BE2C (cell line): ENCODE data around the gene WWC2.
A peak's percentile ranks its signal among the peaks of the same experiment; 100 is the strongest.

ENCODE experiments used
- DNase-seq: peaks from one replicate; pipeline ENCODE4 v3.0.0-alpha.2; 2020
- H3K27me3 ChIP-seq: fragments of 250-450 bp; sonication (Bioruptor Pico); 2 replicates; pipeline ENCODE4 v1.5.1; 2020; ENCODE audit warnings: mild to moderate bottlenecking
- H3K36me3 ChIP-seq: fragments of 250-450 bp; sonication (Bioruptor Pico); 2 replicates; pipeline ENCODE4 v1.5.1; 2020; ENCODE audit warnings: mild to moderate bottlenecking
- H3K4me1 ChIP-seq: fragments of 250-450 bp; sonication (Bioruptor Pico); 2 replicates; pipeline ENCODE4 v1.5.1; 2020
- H3K4me3 ChIP-seq: 2 replicates; pipeline ENCODE4 v1.5.1; 2011; ENCODE audit warnings: low read depth, low read length
- H3K9me3 ChIP-seq: fragments of 250-450 bp; sonication (Bioruptor Pico); 2 replicates; pipeline ENCODE4 v1.5.1; 2020
- CTCF ChIP-seq: IDR thresholded peaks from 2 replicates; pipeline ENCODE4 v1.5.1; 2012; ENCODE audit warnings: mild to moderate bottlenecking, low read depth, low read length

Gene WWC2

GRCh38 chr4:183141997-183142396 is 42.9 kb downstream of the WWC2 start:
- peaks cover 53% of the 10 kb centered on the region for H3K4me1 ChIP-seq
- H3K27me3 ChIP-seq: no peaks in the 10 kb centered on the region
- DNase-seq: no peak
- peak; percentile 30 for TF ChIP-seq CTCF
- no peaks in the 10 kb centered on the region for H3K9me3 ChIP-seq
- H3K4me3 ChIP-seq: peak overlapping the region; percentile 37
- H3K36me3 ChIP-seq: no peaks in the 10 kb centered on the region

DNA sequence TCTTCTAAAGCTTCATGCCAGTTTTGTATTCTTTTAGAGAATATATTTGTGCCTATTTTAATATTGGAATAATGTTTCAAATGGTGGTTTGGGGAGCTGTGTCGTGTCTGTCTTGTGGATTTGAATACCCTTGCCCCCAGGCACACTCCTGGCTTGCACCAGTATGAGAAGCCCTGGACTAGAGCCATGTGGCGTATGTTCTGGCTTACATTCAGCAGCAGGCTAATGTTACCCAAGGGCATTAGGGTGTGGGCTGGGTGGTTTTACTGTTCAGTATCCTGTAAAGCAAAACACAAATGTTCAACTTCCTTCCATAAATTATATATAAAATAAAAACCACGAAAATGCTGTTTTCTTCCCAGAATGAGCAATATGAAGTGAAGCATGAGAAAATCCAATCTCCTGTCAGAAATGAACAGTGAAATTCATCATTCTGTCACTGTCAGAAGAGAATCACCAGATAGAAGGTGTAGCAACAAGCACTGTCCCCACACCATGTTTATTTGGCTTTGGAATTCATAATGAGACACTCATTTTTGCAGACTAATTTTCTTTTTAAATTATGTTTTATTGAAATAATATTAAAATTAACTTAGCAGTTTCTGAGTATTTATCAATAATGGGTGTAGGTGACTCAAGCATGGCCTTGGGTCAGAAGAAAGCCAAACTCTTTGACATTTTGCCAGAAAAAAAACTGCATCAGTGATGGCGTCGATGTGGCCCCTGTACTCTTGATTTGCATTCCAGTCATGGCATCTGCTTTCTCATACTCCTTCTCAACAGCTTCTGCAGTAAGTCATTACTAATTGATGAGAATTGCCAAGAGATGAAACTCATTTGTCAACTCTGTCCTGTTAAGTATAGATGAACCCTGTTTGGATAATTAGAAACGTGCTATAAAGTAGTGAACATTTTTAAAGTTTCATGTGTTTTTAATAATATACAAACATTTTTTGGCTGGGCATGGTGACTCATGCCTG is 43.8 kb downstream of the WWC2 start:
- Histone ChIP-seq H3K36me3 (no peaks in the 10 kb centered on the region), H3K9me3 (no peaks in the 10 kb centered on the region), H3K4me1 (peaks cover 53% of the 10 kb centered on the region), H3K4me3 (peak overlapping the region; percentile 37), H3K27me3 (no peaks in the 10 kb centered on the region)
- peak; percentile 95 for DNase-seq
- TF ChIP-seq CTCF: no peak

GRCh38 chr4:183144787-183145186 is 45.7 kb downstream of the WWC2 start:
- H3K9me3 ChIP-seq: no peaks in the 10 kb centered on the region
- DNase-seq: peak; percentile 28
- TF ChIP-seq CTCF: no peak
- H3K27me3 ChIP-seq: no peaks in the 10 kb centered on the region
- H3K4me3 ChIP-seq: peak overlapping the region; percentile 2; the same call in 1 of the 2 replicates
- no peaks in the 10 kb centered on the region for H3K36me3 ChIP-seq
- H3K4me1 ChIP-seq: peaks cover 51% of the 10 kb centered on the region

- no peak overlapping the region for H3K4me3 ChIP-seq
- no peaks in the 10 kb centered on the region for H3K36me3 ChIP-seq
- TF ChIP-seq CTCF: no peak
- no peaks in the 10 kb centered on the region for H3K9me3 ChIP-seq
- no peaks in the 10 kb centered on the region for H3K27me3 ChIP-seq
- no peak for DNase-seq
- H3K4me1 ChIP-seq: peaks cover 41% of the 10 kb centered on the region
These were observed 46.7 kb downstream of the WWC2 start for GRCh38 chr4:183145773-183146172.

DNA sequence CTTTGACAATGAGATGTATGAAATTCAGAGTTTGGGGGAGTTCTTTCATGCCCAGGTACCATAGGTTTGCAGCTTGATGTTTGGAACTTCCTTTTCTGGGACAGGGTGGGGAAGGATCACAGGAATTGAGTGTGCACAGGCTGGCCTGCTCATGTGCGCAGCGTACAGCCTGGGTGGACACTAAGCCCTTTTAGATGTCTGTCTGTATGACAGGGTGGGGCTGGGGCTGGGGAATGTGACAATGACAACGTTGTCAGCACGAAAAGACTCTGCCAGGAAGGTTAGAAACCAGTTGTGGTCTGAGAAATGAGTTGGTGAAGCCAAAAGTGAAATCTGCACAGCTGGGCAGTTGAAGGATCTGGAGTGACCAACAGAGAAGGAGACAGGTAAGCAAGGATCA is 47.4 kb downstream of the WWC2 start:
- Histone ChIP-seq H3K9me3 (no peaks in the 10 kb centered on the region), H3K4me3 (no peak overlapping the region), H3K27me3 (no peaks in the 10 kb centered on the region), H3K4me1 (peaks cover 34% of the 10 kb centered on the region), H3K36me3 (no peaks in the 10 kb centered on the region)
- TF ChIP-seq CTCF: no peak
- DNase-seq: no peak

DNA sequence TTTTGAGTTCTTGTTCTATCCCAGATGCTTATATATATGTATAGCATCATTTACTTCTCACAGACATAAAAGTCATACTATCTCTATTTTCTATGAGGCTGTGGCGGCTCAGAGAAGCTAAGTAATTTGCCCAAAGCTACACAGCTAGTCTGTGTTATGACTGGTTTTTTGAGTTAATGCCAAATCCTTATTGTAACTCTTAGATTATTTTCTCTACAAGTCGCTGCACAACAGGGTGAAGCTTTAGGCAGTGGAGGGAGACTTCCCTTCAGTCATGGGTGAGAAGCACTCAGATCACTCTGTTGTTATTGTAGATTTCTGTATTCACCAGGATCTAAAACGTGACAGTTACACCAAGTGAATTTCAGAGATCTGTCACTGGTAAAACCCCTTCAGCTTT is 48.1 kb downstream of the WWC2 start:
- H3K9me3 ChIP-seq: no peaks in the 10 kb centered on the region
- H3K36me3 ChIP-seq: no peaks in the 10 kb centered on the region
- TF ChIP-seq CTCF: no peak
- no peak for DNase-seq
- no peak overlapping the region for H3K4me3 ChIP-seq
- H3K27me3 ChIP-seq: no peaks in the 10 kb centered on the region
- peaks cover 28% of the 10 kb centered on the region for H3K4me1 ChIP-seq
